GM21447 (cell line): ENCODE measurements around the gene LRRC59.
"Not testable (repeated sequence)": the region's sequence is repeated elsewhere in the genome, so short reads cannot be mapped to it uniquely, and the experiment has no call there.

Experiments
- ATAC-seq: cut with Tn5 transposase; IDR thresholded peaks from one replicate; pipeline ENCODE4 v1.9.1; 2021; ENCODE audit not compliant: unreplicated experiment

The LRRC59 gene

DNA sequence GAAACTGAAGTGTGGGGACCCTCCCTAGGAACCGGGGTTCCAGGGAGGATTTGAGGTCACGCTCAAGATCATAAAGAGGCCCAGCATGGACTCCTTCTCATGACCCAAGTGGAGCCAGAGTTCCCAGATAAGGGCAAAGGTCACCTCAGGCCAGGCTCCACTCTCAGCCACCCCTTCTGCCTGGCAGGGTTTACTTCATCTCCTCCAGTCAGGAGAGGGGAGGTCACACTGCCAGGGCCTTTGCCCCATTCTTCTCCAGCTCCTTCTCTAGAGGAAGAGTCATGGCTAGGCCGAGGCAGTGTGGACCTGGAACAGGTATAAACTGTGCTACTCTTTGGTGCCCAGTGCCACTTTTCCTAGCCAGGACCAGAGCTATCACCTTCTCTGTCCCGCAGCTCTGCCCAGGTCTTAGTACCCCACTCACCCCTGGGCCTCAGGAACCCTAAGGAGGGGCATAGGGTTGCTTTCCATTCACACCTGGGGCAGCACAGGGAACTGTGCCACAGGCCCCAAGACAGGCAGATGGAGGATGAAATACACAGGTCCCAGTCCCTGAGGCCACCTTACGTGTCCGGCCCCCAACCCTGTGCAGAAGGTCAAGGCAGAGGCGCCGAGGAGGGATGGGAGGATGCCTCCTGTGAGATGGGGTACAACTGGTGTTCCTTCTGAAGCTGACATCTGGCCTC lies 27.8 kb upstream of the LRRC59 start:
- no peak for ATAC-seq

GRCh38 chr17:50424246-50424995 lies 27.1 kb upstream of the LRRC59 start:
- ATAC-seq: no peak

- no peak for ATAC-seq
Measured at GRCh38 chr17:50423553-50424159, 26.3 kb upstream of the LRRC59 start.

- no peak for ATAC-seq
Measured at GRCh38 chr17:50422738-50423137, 25.4 kb upstream of the LRRC59 start.

- peak; percentile 37 for ATAC-seq
Measured at GRCh38 chr17:50421308-50422051, 24.2 kb upstream of the LRRC59 start.

GRCh38 chr17:50420419-50421112 lies 23.2 kb upstream of the LRRC59 start:
- ATAC-seq: no peak

DNA sequence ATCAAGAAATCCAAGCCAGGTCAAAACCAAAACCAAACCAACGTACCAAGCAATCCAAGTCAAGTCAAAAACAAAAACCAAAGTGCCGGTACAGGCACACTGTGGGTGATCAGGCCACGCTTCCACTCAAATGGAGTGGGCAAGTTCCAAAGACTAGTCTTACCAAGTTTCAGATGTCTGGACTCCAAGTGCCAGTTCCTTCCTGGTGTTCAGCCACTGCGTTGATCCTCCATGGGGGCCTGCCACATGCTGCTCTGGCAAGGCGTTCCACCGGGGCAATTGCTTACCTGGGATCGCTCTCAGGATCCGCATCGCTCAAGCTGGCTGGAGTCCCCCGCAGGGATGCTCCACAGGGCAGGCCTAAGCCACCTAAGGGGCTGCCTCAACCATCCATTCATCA lies 22.3 kb upstream of the LRRC59 start:
- ATAC-seq: not testable (repeated sequence)

DNA sequence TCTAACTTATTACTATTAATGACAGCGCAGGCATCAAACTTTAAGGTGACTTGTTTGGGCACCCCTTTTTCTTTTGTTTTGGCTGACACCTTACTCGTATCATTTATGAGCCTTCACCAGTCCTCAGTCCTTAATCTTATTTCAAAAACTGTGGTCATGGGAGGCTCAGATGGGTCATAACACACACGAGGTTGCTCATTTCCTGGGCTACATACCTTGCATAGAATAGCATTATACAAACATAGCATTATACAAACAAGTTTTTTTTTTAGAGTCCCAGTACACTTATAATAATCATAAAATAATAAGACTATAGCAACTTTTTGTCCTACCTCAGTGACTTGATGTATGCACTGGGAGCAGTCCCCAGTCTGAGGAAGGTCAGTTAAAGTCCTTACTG lies 17.5 kb upstream of the LRRC59 start:
- no peak for ATAC-seq

DNA sequence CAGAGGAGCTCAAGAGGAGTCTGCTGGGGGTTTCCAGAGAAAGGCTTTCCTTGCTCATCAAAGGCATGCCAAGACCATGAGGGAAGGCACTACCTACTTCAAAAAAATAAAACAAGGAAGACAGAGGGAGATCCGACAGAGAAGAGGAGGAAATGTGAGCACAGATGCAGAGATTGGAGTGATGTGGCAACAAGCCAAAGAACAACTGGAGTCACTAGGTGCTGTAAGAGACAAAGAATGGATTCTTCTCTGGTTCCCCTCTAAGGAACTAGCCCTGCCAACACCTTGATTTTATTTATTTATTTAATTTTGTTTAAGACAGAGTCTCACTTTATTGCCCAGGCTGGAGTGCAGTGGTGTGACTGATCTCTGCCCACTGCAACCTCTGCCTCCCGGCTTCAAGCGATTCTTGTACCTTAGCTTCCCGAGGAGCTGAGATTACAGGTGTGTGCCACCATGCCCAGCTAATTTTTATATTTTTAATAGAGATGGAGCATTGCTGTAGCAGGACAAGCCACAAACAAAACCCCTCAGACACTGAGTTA lies 14.9 kb upstream of the LRRC59 start:
- no peak for ATAC-seq

GRCh38 chr17:50407921-50408320 lies 10.6 kb upstream of the LRRC59 start:
- ATAC-seq: no peak

- no peak for ATAC-seq
Measured at GRCh38 chr17:50406578-50406977, 9.3 kb upstream of the LRRC59 start.

DNA sequence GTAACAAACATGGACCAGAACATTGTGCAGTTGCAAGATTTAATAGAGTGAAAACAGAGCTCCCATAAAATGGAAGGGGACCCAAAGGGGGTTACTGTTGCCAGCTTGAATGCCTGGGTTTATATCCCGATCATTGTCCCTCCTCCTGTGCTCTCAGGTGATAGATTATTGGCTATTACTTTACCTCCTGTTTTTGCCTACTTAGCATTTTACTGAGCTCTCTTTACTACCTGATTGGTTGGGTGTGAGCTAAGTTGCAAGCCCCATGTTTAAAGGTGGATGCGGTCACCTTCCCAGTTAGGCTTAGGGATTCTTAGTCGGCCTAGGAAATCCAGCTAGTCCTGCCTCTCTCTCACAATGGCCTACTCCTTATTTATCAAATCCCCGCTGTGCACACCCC lies 8.0 kb upstream of the LRRC59 start:
- not testable (repeated sequence) for ATAC-seq

DNA sequence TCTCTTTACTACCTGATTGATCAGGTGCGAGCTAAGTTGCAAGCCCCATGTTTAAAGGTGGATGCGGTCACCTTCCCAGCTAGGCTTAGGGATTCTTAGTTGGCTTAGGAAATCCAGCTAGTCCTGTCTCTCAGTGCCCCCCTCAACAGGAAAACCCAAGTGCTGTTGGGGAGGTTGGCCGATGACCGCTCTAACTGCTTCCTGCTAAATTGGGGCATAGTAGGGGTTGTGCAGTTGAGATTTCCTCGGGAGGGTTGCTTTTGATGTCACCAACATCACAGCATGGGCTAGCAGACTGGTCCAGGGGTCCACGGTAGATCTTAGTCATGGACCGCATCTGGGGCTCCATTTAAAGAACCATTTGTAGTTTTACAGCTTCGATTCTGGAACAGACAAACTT lies 2.3 kb upstream of the LRRC59 start:
- not testable (repeated sequence) for ATAC-seq

GRCh38 chr17:50398672-50399071 lies 1.3 kb upstream of the LRRC59 start:
- not testable (repeated sequence) for ATAC-seq

DNA sequence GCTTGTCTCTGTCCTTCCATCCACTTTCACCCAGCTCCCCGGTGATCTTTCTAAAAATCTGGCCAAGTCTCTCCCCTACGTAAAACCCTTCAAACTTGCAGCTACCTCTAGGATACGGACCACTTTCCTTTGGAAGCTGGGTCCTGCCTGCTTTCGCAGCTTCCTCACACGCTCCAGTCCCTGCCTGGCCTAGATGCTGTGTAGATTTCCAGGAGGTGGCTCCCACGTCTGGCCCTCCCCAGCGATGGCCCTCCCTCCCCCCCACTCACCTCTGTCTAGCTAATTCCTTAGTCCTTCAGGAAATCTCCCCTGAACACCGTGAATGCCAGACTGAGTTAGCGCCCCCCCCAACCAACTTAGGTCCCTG lies 579 bp upstream of the LRRC59 start:
- no peak for ATAC-seq

GRCh38 chr17:50396261-50397110 lies 837 bp downstream of the LRRC59 start:
- ATAC-seq: peak; percentile 23

DNA sequence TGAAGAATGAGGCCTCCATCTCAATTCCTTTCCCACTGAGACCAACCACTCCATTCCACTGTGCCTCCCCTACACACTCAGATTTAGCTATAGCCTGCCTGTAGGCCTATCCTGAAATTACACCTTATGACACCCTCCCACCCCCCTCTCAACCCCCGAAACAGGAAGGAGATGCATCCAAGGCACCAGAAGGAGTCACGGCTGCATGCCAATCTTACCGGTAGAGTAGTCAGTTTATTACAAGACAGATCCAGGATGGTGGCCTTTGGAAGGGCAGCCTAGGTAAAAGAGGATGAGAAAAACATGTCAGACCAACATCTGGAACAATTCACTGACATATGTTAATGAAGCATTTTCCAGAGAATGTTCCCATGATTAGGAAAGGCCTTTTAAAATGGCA lies 2.6 kb downstream of the LRRC59 start:
- no peak for ATAC-seq

DNA sequence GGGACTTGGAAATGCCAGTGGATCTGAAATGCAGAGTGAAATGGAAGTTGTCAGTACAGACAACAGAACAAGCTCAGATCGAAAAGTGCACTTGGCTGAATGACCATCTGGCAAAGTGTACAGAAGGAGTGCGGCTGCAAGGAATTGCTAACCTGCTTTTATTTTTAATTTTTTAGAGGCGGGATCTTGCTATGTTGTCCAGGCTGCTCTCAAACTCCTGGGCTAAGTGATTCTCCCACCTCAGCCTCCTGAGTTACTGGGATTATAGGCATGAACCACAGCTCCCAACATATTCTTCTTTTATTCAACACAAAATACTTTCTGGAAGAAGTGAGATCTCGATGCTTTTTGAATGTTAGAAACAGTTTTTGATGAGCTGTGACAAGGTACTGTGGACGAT lies 3.6 kb downstream of the LRRC59 start:
- no peak for ATAC-seq

DNA sequence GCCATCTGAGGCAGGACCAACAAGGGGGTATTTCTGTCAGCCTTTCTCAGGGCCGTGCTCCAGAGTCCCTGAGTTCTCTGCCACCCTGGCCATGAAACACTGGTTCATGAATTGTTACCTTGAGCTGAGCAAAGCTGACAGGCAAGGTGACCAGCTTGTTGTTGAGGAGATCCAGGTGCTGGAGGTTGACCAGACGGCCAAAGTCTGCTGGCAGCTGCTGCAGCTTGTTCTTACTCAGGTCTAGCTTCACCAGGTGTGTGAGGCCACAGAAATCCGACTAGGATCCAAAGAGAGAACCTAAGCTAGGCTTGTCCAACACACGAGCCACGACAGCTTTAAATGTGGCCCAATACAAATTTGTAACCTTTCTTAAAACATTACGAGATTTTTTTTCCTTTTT lies 4.7 kb downstream of the LRRC59 start:
- ATAC-seq: no peak

- no peak for ATAC-seq
Measured at GRCh38 chr17:50389534-50389933, 7.8 kb downstream of the LRRC59 start.
